CD4-positive, alpha-beta T cell treated with Interleukin-1 beta for 1 hour (primary cell): ENCODE data around the gene TCEAL8.

Source experiments
- DNase-seq, 2 donors: peaks; one replicate each; pipeline ENCODE4 v3.0.0-alpha.2; 2020 to 2022

TCEAL8 gene

DNA sequence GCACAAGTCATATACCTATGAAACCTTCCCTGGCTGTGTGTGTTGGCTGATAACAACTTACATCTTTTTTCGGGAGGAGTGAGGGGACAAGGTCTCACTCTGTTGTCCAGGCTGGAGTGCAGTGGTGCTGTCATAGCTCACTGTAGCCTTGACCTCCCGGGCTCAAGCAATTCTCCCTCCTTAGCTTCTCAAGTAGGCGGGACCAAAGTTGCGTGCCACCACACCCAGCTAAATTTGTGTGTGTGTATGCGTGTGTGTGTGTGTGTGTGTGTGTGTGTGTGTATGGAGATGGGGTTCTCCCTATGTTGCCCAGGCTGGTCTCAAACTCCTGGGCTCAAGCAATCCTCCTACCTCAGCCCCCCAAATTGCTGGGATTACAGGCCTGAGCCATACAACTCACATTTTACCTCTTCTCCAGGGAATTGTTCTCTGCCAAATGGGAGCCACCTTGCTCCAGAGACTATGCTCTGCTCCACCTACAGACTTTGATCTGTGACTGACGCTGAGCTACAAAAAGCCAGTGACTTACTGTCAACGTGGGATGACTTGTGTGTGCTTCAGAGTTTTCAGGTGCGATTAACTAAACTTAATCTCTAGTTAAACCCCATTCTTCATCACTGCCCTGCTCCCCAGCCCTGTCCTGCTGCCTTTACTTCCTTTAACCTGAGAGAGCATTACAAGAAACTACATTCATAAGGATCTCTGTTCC is 42.1 kb downstream of the TCEAL8 start:
- no peak for DNase-seq

- peak; percentile 39 to 52 for DNase-seq
Observed at GRCh38 chrX:103211012-103211715, 43.8 kb downstream of the TCEAL8 start.

DNA sequence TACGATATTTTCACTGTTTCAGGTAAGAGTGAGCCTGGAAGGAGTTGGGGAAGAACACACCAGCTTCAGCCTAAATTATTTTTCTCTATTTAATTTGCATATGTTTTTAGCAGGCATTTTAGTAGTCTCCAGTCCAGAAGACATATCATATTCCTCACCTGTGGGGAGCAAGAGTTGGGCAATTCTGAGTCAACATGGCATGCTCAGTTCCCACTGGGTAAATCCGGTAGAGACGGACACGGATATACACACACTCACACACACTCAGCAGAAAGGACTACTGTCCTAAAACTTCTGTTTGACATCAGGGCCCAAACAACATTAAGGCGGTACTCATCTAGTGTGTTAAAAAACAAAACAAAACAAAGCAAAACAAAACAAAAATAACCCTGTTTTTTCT is 44.9 kb downstream of the TCEAL8 start:
- DNase-seq, result no peak
